Activated T-helper 2 cell treated with anti-CD3 and anti-CD28 coated beads, Interferon-gamma antibody, Interleukin-2, Interleukin-4, amounts not matched to agents 10 μg/mL and 5 μg/mL and 100 μg/mL, durations not matched to agents 14 hours and 24 hours and 36 hours (primary cell): ENCODE data around the gene LYPD6. TPM values are rescaled to one million over a fixed set of nuclear protein-coding genes. Genes with fewer than 3 reads are reported as not detected.
"Not testable (repeated sequence)": the region's sequence is repeated elsewhere in the genome, so short reads cannot be mapped to it uniquely, and the experiment has no call there.

Experiments
- DNase-seq: peaks from one replicate; pipeline ENCODE4 v3.0.0; 2021; ENCODE audit warnings: low spot score
- H3K27ac Mint-ChIP-seq: one replicate; pipeline ENCODE4 v1.8.0; 2021; ENCODE audit warnings: mixed read lengths
- H3K27me3 Mint-ChIP-seq: one replicate; pipeline ENCODE4 v1.8.0; 2021; ENCODE audit warnings: low read depth, mixed read lengths
- H3K36me3 Mint-ChIP-seq: one replicate; pipeline ENCODE4 v1.8.0; 2021; ENCODE audit warnings: low read depth, mixed read lengths
- H3K4me1 Mint-ChIP-seq: one replicate; pipeline ENCODE4 v1.8.0; 2021; ENCODE audit warnings: low read depth, mixed read lengths
- H3K4me3 Mint-ChIP-seq: one replicate; pipeline ENCODE4 v1.8.0; 2021; ENCODE audit warnings: low read depth, mild to moderate bottlenecking, moderate library complexity, mixed read lengths
- H3K9me3 Mint-ChIP-seq: one replicate; pipeline ENCODE4 v1.8.0; 2021; ENCODE audit warnings: mixed read lengths
- intact Hi-C: fragments of 100-400 bp; cut with micrococcal nuclease; formaldehyde crosslinking; loops from one replicate; pipeline ENCODE4 v1.15.1; 2023
- total RNA-seq: library from RNA; stranded (reverse); gene quantifications from 2 replicates; pipeline ENCODE4 v1.2.3, GENCODE V29; 2022

Gene LYPD6
- total RNA-seq, 1 donor from 2014 or later = not detected

DNA sequence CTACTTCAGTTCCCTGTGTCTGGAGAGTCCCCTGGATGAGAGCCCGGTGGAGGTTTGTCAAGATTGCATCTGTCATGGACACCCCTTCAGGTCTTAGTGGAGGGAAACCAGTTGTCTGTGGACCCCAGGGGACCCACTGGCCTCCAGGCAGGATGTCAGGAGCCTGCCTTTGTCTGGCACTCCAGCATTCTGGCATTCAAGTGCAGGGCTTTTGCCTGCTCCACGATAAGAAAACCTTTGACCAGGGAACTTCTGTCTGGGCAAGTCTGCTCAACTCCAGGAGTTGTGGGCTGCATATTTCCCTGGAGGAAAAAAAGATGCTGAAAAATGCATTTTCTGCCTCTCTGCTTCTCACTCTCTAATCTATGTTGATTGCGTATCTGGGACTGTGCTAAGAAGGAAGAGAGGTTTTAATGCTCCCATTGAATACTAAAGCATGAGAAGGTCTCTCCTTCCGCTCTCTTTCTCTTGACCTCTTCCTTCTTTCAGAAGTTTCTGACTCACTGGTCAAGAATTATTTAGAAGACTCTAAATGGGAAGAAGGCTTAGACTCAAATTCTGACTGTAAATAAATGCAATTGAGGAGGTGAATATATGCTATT is 152.7 kb downstream of the LYPD6 start:
- DNase-seq = no peak
- H3K4me3 Mint-ChIP-seq = no peak overlapping the region
- intact Hi-C loops = no loop called here
- no peak overlapping the region for H3K27ac Mint-ChIP-seq
- no peaks in the 10 kb centered on the region for H3K9me3 Mint-ChIP-seq
- peaks cover 11% of the 10 kb centered on the region for H3K27me3 Mint-ChIP-seq
- no peaks in the 10 kb centered on the region for H3K4me1 Mint-ChIP-seq
- no peaks in the 10 kb centered on the region for H3K36me3 Mint-ChIP-seq

- no peaks in the 10 kb centered on the region for H3K4me1 Mint-ChIP-seq
- no peak overlapping the region for H3K27ac Mint-ChIP-seq
- no peak for DNase-seq
- intact Hi-C loops = no loop called here
- no peaks in the 10 kb centered on the region for H3K36me3 Mint-ChIP-seq
- peaks cover 15% of the 10 kb centered on the region for H3K27me3 Mint-ChIP-seq
- no peaks in the 10 kb centered on the region for H3K9me3 Mint-ChIP-seq
- H3K4me3 Mint-ChIP-seq = no peak overlapping the region
These were observed 156.3 kb downstream of the LYPD6 start for GRCh38 chr2:149486664-149487063.

GRCh38 chr2:149487189-149487588 is 156.8 kb downstream of the LYPD6 start:
- Mint-ChIP-seq H3K27ac (no peak overlapping the region), H3K9me3 (no peaks in the 10 kb centered on the region), H3K4me1 (no peaks in the 10 kb centered on the region), H3K36me3 (no peaks in the 10 kb centered on the region), H3K27me3 (peaks cover 15% of the 10 kb centered on the region), H3K4me3 (no peak overlapping the region)
- intact Hi-C loops = no loop called here
- no peak for DNase-seq

DNA sequence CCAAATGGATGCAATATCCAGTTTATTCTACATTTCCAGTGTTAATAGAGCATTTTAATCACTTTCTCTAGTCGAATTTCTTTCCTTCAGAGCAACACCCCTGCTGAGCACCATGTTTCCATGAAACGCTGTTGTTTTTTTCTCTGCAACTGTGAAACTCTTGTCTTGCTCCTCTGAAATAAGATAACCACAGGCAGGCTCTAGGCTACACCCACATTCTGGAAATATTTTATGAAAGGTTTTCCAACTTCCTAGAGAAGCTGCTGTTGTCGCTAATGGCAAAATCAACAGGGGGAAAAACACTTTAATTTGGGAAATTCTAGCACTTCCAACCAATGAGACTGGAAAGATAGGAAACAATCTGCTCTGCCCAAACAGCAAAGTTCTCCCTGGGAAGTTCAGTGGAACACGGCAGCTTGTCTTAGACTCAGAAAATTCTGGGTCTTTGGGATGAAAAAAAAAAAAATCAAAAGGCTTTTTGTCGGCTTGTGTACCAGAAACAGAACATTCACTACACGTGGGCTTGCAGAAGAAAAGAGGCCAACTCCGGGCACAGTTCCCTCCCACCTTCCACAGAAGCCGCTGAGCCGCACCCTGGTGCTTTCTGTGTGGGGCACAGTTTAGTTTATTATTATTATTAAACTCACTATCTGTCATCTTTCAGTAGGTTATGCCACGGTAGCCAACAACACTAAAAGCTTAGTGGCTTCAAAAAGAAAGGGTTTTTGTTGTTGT is 158.5 kb downstream of the LYPD6 start:
- intact Hi-C loops = no loop called here
- DNase-seq = no peak
- no peak overlapping the region for H3K4me3 Mint-ChIP-seq
- peaks cover 16% of the 10 kb centered on the region for H3K27me3 Mint-ChIP-seq
- H3K27ac Mint-ChIP-seq = no peak overlapping the region
- H3K9me3 Mint-ChIP-seq = no peaks in the 10 kb centered on the region
- H3K4me1 Mint-ChIP-seq = no peaks in the 10 kb centered on the region
- H3K36me3 Mint-ChIP-seq = no peaks in the 10 kb centered on the region

- Mint-ChIP-seq H3K27me3 (peaks cover 13% of the 10 kb centered on the region), H3K4me1 (no peaks in the 10 kb centered on the region), H3K27ac (no peak overlapping the region), H3K9me3 (no peaks in the 10 kb centered on the region), H3K4me3 (no peak overlapping the region), H3K36me3 (no peaks in the 10 kb centered on the region)
- no peak for DNase-seq
- intact Hi-C loops = no loop called here
These were observed 159.1 kb downstream of the LYPD6 start for GRCh38 chr2:149489452-149489851.

- no peak overlapping the region for H3K27ac Mint-ChIP-seq
- H3K4me1 Mint-ChIP-seq = no peaks in the 10 kb centered on the region
- no peak overlapping the region for H3K4me3 Mint-ChIP-seq
- intact Hi-C loops = no loop called here
- H3K9me3 Mint-ChIP-seq = no peaks in the 10 kb centered on the region
- no peak for DNase-seq
- no peaks in the 10 kb centered on the region for H3K36me3 Mint-ChIP-seq
- H3K27me3 Mint-ChIP-seq = peaks cover 9% of the 10 kb centered on the region
These were observed 159.9 kb downstream of the LYPD6 start for GRCh38 chr2:149490296-149490695.

GRCh38 chr2:149492923-149493322 is 162.5 kb downstream of the LYPD6 start:
- Mint-ChIP-seq H3K9me3 (no peaks in the 10 kb centered on the region), H3K4me3 (no peak overlapping the region), H3K27ac (no peak overlapping the region), H3K27me3 (peaks cover 9% of the 10 kb centered on the region), H3K36me3 (no peaks in the 10 kb centered on the region), H3K4me1 (no peaks in the 10 kb centered on the region)
- intact Hi-C loops = no loop called here
- no peak for DNase-seq

- H3K9me3 Mint-ChIP-seq, intact Hi-C loops, H3K4me1 Mint-ChIP-seq, H3K36me3 Mint-ChIP-seq, H3K4me3 Mint-ChIP-seq, DNase-seq, H3K27me3 Mint-ChIP-seq, H3K27ac Mint-ChIP-seq: not testable (repeated sequence)
These were observed 168.8 kb downstream of the LYPD6 start for GRCh38 chr2:149499204-149499603.

- intact Hi-C loops, H3K27me3 Mint-ChIP-seq, H3K27ac Mint-ChIP-seq, H3K4me1 Mint-ChIP-seq, H3K36me3 Mint-ChIP-seq, H3K9me3 Mint-ChIP-seq, DNase-seq, H3K4me3 Mint-ChIP-seq: not testable (repeated sequence)
These were observed 176.4 kb downstream of the LYPD6 start for GRCh38 chr2:149506808-149507207.

- Mint-ChIP-seq H3K4me3 (no peak overlapping the region), H3K9me3 (no peaks in the 10 kb centered on the region)
- intact Hi-C loops = no loop called here
These were observed 177.6 kb downstream of the LYPD6 start for GRCh38 chr2:149507974-149508373.

DNA sequence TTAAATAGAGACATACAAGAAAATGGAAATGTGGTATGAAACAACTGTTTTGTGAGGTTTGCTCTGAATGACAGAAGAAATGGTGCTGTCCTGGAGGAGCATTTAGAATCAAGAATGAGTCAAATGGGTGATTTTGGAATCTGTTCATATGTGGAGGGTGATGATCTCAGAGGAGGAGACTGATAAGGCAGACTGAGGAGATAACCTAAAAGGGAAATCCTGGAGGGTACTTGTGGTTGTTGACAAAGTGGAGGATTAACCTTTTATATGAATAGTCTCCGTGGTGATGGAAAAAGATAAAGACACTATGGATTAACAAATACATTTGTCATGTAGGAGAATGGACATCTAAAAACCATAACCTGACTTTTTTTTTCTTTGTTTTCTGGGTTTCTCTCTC is 183.1 kb downstream of the LYPD6 start:
- H3K27ac Mint-ChIP-seq = no peak overlapping the region
- H3K4me3 Mint-ChIP-seq = no peak overlapping the region
- no peaks in the 10 kb centered on the region for H3K9me3 Mint-ChIP-seq
- intact Hi-C loops = no loop called here
- H3K27me3 Mint-ChIP-seq = peaks cover 4% of the 10 kb centered on the region
- no peaks in the 10 kb centered on the region for H3K4me1 Mint-ChIP-seq
- H3K36me3 Mint-ChIP-seq = no peaks in the 10 kb centered on the region
- DNase-seq = no peak

More at GRCh38 chr2:149507974-149508373, 177.6 kb downstream of the LYPD6 start:
- no peaks in the 10 kb centered on the region for H3K27me3 Mint-ChIP-seq
- H3K4me1 Mint-ChIP-seq = no peaks in the 10 kb centered on the region
- no peak overlapping the region for H3K27ac Mint-ChIP-seq
- H3K36me3 Mint-ChIP-seq = no peaks in the 10 kb centered on the region
- no peak for DNase-seq
